SJCRH30 (cell line): ENCODE data around the gene NACC2. TPM values are rescaled to one million over a fixed set of nuclear protein-coding genes. Genes with fewer than 3 reads are reported as not detected.

Experiments used
- DNase-seq, 2 experiments: peaks; one replicate each; pipeline ENCODE4 v3.0.0-alpha.2; 2015 to 2020
- H3K27ac ChIP-seq: fragments of 250-450 bp; sonication (Bioruptor Pico); 2 replicates; pipeline ENCODE4 v1.5.1; 2020; ENCODE audit warnings: mild to moderate bottlenecking, moderate library complexity
- H3K27me3 ChIP-seq: fragments of 250-450 bp; sonication (Bioruptor Pico); 2 replicates; pipeline ENCODE4 v1.5.1; 2020; ENCODE audit warnings: mild to moderate bottlenecking, moderate library complexity
- H3K36me3 ChIP-seq: fragments of 250-450 bp; sonication (Bioruptor Pico); 2 replicates; pipeline ENCODE4 v1.5.1; 2020; ENCODE audit warnings: mild to moderate bottlenecking, moderate library complexity
- H3K4me1 ChIP-seq: fragments of 250-450 bp; sonication (Bioruptor Pico); 2 replicates; pipeline ENCODE4 v1.5.1; 2020; ENCODE audit warnings: mild to moderate bottlenecking, moderate library complexity
- H3K4me3 ChIP-seq: fragments of 250-450 bp; sonication (Bioruptor Pico); 2 replicates; pipeline ENCODE4 v1.5.1; 2020; ENCODE audit warnings: mild to moderate bottlenecking, moderate library complexity
- H3K9me3 ChIP-seq: fragments of 250-450 bp; sonication (Bioruptor Pico); replicated peaks from 2 replicates; pipeline ENCODE4 v1.5.1; 2020; ENCODE audit warnings: mild to moderate bottlenecking, moderate library complexity
- total RNA-seq: library from RNA; depleted of rRNA; stranded (reverse); fragments of >200 nt; shearing (Covaris generic); gene quantifications from 2 replicates; pipeline ENCODE4 v1.2.3, GENCODE V29; 2014; rRNA removed

NACC2 gene
- total RNA-seq, 1 experiment from 2014 or later: 4.4 TPM

- H3K27me3 ChIP-seq: no peaks in the 10 kb centered on the region; the same call in 1 of the 2 replicates
- H3K4me1 ChIP-seq: peaks cover 7% of the 10 kb centered on the region
- no peaks in the 10 kb centered on the region for H3K9me3 ChIP-seq
- H3K36me3 ChIP-seq: peaks cover 14% of the 10 kb centered on the region
- DNase-seq: no peak
- H3K27ac ChIP-seq: no peak overlapping the region
- H3K4me3 ChIP-seq: no peak overlapping the region
Measured at GRCh38 chr9:135957431-135957830, 137.7 kb downstream of the NACC2 start.

DNA sequence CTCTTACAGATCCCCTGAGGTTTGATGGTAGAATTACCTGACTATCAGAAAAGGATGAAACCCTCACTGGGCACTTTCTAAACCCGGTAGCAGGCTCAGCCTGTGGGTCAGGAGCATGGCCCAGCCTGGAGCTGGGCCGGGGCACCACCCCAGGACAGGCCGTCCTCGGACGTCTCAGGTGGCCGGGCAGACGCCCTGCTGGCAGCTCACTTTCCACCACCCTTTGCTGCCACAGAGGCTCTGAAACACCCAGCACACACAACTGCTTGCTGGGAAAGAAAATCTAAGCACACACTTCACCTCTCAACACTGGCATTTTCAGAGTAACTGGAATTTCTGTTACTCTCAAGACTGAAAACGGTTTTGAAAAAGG, 138.3 kb downstream of the NACC2 start:
- H3K9me3 ChIP-seq: no peaks in the 10 kb centered on the region
- H3K4me3 ChIP-seq: no peak overlapping the region
- no peaks in the 10 kb centered on the region; the same call in 1 of the 2 replicates for H3K27me3 ChIP-seq
- H3K36me3 ChIP-seq: peaks cover 14% of the 10 kb centered on the region
- H3K27ac ChIP-seq: no peak overlapping the region
- no peak for DNase-seq
- H3K4me1 ChIP-seq: peaks cover 13% of the 10 kb centered on the region

Other genes starting within 250 kb of the NACC2 start
- 34.4 and 42.3 TPM in 2 replicates for gene CAMSAP1, start 187.7 kb downstream of the NACC2 start, total RNA-seq
- 60.6 and 62.8 TPM in 2 replicates for gene UBAC1, start 133.9 kb downstream of the NACC2 start, total RNA-seq
- gene TMEM250, start 23.6 kb upstream of the NACC2 start, total RNA-seq: 31.8 and 34.0 TPM in 2 replicates
- gene LHX3, start 109.8 kb upstream of the NACC2 start, total RNA-seq: not detected in 2 replicates
- gene QSOX2, start 150.5 kb upstream of the NACC2 start, total RNA-seq: 43.8 and 48.0 TPM in 2 replicates
- 0.05 TPM in 1 of 2 replicates, not detected in the other for gene CCDC187, start 208.8 kb upstream of the NACC2 start, total RNA-seq
- 52.5 and 57.2 TPM in 2 replicates for gene GPSM1, start 232.2 kb upstream of the NACC2 start, total RNA-seq